HG03520 (cell line): Measurements from ENCODE around the gene NINJ2.

Experiments
- ATAC-seq: cut with Tn5 transposase; IDR thresholded peaks from one replicate; pipeline ENCODE4 v1.9.1; 2021; ENCODE audit warnings: mild to moderate bottlenecking, moderate library complexity; ENCODE audit not compliant: unreplicated experiment

NINJ2 gene

DNA sequence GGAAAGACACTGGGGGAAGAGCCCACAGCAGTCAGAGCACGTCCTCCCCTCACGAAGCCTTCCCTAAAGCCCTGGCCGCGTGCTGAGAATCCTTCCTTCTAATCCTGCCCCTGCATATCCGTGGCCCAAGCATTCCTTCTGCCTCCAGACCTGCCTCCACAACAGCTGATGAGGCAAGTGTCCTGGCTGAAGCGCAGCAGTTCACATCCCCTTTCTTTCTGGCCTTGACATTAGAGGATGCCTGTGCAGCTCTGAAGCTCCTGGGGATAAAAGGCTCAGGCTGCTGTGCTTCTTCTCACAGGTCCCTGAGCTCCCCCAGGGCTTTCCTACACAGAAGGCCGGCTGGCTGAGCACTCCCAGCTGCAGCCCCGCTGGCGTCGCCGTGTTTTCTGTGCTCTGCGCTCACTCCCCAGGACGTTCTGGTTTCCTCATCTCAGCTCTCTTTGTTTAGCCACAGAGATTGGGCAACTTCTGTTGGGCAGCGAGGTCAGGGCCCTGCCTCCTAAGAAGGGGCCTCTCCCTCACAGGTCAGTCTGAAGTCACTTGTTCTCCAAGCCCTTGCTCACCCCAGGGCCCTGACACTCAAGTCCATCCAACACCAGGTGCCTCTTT is 45.8 kb downstream of the NINJ2 start:
- no peak for ATAC-seq

- no peak for ATAC-seq
These were observed 47.6 kb downstream of the NINJ2 start for GRCh38 chr12:615620-616019.

GRCh38 chr12:614411-614970 is 48.8 kb downstream of the NINJ2 start:
- no peak for ATAC-seq

DNA sequence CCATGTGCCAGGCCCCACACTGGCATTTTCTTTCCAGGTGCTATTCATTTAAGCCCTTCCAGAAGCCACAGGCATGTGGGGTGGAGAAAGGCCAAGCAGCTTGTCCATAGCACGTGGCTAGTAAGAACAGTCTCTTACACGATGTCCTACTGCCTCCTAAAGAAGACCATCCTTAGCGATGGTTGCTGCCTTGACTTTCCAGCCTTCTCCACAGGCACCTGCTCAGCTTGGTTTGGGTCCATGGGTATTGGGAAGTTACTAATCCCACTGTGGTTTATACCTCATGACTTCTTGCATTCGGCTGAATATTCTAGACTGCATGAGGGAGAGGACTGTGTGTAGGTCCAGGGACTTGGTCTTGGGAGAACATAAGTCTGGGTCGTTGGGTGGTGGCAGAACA is 49.2 kb downstream of the NINJ2 start:
- no peak for ATAC-seq

DNA sequence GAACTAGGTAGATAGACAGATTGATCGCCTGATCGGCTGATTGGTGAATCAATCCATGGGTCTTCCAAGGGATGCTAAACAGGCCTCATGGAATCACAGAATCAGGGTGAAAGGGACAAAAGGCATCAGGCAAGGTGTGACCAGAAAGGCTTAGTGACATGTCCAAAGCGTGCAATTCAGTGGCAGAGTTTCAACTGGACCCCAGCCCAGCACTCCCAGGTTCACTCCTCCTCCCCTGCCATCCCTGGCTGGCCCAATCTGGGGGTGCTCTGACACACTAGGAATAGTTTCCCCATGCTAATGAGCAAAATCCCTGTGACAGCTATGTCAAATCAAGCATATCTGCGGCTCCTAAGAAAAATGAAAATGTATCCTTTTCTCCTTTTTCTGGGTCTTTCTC is 50.4 kb downstream of the NINJ2 start:
- ATAC-seq: no peak

DNA sequence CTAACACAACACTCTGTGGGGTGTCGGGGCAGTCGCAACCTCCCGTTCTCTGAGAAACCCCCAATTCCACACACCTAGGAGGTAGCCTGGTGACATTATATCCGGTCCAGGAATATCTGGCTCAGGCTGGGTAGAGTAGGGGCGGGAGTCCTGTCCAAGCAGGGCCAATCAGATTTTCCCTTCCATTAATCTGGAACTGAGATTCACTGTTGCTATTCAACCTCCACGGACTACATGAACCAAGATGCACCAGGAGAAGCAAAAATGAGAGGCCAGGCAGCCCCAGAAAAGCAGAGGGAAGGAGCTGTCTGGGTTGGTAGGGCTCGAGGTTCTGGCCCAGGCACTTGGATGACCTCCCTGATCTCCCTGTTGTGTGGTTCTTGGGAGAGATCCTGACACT is 51.0 kb downstream of the NINJ2 start:
- ATAC-seq: no peak

- ATAC-seq: no peak
These were observed 51.5 kb downstream of the NINJ2 start for GRCh38 chr12:611721-612120.

- ATAC-seq: no peak
These were observed 54.3 kb downstream of the NINJ2 start for GRCh38 chr12:608921-609320.

DNA sequence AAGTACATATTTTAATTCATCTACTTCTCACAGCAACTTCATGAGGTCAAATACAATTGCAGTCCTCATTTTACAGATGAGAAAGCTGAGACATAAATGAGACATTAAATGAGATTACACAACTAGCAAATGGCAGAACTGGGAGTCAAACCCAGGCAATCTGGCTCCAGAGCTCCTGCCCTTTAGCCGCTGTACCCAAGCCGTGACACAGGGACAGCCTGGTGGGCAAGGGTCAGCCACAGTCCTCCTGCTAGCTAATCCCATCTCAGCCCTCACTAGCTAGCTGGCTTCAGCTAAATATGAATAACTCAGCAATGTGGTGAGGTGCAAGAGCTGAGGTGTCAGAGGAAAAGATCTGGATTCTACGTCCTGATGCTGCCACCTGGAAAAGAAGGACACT is 54.8 kb downstream of the NINJ2 start:
- no peak for ATAC-seq

DNA sequence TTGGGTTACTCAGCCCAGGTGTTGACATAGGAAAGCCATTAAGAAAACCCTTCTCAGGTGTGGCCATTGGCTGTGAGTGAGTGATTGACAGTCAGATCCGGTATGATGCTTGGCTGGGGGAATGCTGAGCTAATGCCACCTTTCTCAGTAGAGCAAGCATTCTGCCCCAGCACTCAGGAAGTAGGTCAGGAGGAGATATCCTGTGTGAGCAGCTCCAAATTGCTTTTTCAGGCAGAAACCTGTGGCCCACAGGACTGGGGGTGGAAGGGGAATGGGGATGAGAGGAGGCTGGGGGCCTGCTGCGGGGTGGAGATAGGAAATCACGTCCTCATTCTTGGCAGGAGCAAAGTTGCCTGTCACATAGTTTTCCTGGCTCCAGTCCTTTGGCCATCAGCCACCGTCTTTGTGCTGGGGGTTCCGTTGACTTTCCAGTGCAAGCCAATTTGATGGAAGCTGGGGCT is 55.7 kb downstream of the NINJ2 start:
- no peak for ATAC-seq

GRCh38 chr12:604956-605355 is 58.3 kb downstream of the NINJ2 start:
- no peak for ATAC-seq

GRCh38 chr12:602700-603068 is 60.6 kb downstream of the NINJ2 start:
- ATAC-seq: no peak

- ATAC-seq: no peak
These were observed 61.1 kb downstream of the NINJ2 start for GRCh38 chr12:601976-602699.

DNA sequence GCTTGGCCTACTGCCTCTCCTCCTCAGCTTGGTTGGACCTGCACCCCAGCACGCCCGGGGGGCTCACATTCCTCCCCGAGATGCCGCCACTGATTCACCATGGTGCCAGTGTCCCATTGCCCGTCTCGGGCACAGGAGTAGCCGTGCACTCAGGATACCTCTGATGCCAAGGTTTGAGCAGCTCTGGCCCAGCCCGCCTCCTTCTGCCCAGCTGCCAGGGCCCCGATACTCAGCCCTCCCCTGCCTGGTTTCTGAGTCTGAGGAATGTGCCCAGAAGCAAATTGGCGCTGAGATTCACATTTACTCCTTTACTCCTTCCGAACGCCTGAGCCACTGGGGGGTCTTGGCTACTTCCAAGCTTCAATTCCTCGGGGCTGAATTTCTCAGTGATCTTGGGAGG is 63.5 kb downstream of the NINJ2 start:
- no peak for ATAC-seq

DNA sequence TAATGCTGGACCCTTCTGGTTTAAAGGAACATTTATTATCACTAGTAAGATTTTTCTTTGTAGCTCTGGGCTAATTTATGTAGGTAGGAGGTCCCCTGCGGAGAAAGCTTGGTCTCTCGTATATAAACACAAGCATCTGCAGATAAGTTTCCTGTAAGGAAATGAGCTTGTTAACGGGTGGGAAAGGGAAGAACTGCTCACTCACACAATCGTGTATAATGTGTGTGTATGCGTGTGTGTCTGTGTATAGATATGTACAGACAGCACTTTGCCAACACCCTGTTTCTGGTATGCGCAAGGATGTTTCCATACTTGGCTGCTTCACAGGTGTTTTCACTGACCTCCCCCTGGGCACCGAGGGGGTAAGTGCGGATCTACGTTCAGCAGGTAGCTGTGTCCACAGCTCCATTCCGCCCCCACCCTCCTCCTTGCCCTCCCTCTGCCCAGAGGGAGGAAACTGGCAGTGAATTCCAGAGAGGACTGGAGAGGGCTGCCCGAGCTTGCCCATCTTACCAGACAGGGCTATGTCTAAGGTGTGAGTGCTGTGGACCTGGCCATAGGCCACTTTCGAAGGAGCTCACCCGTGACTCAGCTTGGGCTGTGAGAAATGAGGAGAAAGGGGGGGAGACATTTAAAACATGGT is 65.2 kb downstream of the NINJ2 start:
- ATAC-seq: no peak

DNA sequence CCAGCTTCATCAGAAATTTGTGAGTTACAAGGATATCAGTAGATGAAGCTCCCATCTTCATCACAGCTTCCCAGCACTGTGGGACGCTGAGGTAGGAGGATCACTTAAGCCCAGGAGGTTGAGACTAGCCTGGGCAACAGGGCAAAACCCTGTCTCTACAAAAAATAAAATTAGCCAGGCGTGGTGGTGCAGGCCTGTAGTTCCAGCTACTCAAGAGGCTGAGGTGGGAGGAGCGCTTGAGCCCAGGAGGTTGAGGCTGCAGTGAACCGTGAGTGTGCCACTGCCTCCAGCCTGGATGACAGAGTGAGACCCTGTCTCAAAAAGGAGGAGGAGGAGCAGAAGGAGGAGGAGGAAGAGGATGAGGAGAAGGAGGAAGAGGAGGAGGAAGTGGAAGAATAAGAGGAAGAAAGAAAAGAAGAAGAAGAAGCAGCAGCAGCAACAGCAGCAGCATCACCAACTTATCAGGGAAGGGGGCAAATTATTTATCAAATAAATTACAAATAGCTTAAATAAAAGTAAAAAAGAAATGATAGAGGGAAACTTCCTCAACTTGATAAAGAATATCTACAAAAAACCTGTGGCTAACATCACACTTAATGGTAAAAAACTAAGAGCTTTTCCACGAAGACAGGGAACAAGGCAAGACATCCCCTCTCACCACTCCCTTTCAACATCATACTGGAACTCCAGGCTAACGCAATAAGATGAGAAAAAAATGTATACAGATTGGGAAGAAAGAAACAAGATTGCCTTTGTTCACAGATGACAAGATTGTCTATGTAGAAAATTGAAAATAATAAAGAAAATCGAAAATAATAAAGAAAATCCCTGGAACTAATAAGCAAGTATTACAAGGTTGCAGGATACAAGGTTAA is 69.6 kb downstream of the NINJ2 start:
- no peak for ATAC-seq

GRCh38 chr12:592024-592505 is 71.2 kb downstream of the NINJ2 start:
- ATAC-seq: no peak

DNA sequence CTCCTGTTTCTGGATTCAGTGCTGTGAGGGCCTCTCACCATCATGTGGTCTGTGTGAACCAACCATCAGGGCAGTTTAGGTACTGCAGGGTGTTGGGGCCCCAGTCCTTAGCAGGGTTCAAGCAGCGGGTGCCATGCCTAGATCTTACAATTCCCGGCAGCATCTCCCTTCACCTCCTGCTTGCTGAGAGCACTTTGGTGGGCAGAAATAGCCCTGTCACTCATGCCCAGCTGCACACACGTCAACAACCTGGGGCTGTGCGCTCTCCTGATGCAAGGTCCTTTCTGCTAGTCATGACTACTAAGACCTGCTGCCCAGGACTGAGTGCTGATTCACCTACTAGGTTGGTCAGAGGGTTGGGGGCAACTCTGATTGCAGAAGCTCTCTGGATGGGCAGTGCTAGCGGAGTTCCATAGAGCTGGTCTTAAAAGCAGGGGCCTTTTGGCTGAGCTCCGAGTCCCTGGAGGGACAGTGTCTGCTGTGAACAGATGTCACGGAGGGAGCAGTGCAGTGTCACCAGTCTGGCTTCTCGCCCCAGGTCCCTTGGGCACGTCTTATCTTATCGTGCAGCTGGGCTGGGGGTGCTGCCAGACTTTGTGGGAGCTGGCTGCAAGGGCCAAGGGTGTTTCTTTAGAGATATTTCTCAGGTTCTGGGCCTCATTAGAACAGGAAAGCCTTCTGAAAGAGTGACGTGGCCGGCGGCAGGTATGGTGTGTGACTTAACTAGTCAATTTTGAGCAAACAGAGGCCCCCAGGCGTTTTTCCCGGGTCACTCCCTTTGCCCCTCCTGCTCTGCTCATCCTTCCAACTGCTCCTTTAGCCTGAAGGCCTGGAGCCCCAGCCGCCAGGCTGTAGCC is 71.8 kb downstream of the NINJ2 start:
- no peak for ATAC-seq

- no peak for ATAC-seq
These were observed 73.0 kb downstream of the NINJ2 start for GRCh38 chr12:590206-590750.

DNA sequence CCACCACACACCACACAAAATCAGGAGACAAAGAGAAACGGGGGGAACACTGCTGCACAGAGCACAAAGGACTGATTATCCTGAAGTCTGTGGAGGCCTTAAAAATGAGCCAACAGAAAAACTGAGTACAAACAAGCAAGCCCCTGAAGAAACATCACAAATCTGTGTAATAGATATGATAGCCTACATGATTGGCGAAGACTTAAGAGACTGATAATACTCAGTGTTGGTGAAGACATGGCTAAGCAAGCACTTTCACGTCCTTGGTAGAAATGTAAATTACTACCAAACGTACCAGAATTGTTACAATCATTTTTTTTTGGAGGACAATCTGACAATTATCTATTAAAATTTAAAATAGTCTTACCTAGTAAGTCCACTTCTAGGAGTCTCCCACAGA is 74.6 kb downstream of the NINJ2 start:
- ATAC-seq: no peak
